Gastroesophageal sphincter (tissue), 4 donors: ENCODE data around the gene ATP8B3. TPM values are rescaled to one million over a fixed set of nuclear protein-coding genes. Genes with fewer than 3 reads are reported as not detected.

ENCODE experiments used
- ATAC-seq: fragments of 150-250 bp; one replicate; pipeline ENCODE4 v1.9.1; 2016; ENCODE audit warnings: mild to moderate bottlenecking, moderate library complexity
- H3K27ac ChIP-seq, 4 donors: fragments of 200-600 bp; sonication (generic) in 3 of 4; 1 replicate in 3 of 4; 2 replicates in 1 of 4; pipeline ENCODE4 v1.5.1; 2016 to 2019
- H3K27me3 ChIP-seq: fragments of 200-600 bp; sonication (generic); one replicate; pipeline ENCODE4 v1.5.1; 2019
- H3K36me3 ChIP-seq, 2 donors: fragments of 200-600 bp; sonication (generic); one replicate each; pipeline ENCODE4 v1.5.1; 2019; ENCODE audit warnings: control low read depth in 1 of 2
- H3K4me1 ChIP-seq, 3 donors: fragments of 200-600 bp; sonication (generic); 1 replicate in 2 of 3; 2 replicates in 1 of 3; pipeline ENCODE4 v1.5.1; 2016 to 2019; ENCODE audit warnings: control low read depth in 2 of 3
- H3K4me3 ChIP-seq, 2 donors: fragments of 200-600 bp; sonication (generic); one replicate each; pipeline ENCODE4 v1.5.1; 2019; ENCODE audit warnings: mild to moderate bottlenecking in 1 of 2, moderate library complexity in 1 of 2
- H3K9me3 ChIP-seq, 3 donors: fragments of 200-600 bp; sonication (generic); one replicate each; pipeline ENCODE4 v1.5.1; 2017 to 2019; ENCODE audit warnings: control low read depth in 2 of 3
- EP300 ChIP-seq: sonication (generic); formaldehyde crosslinking; IDR thresholded peaks from one replicate; pipeline ENCODE4 v1.6.1; 2017; ENCODE audit warnings: antibody characterized with exemption, mild to moderate bottlenecking
- POLR2A ChIP-seq, 2 donors: fragments of 450-650 bp; IDR thresholded peaks; one replicate each; pipeline ENCODE4 v1.6.1; 2017; ENCODE audit warnings: antibody characterized with exemption in 2 of 2, mild to moderate bottlenecking in 2 of 2, moderate library complexity in 1 of 2
- POLR2AphosphoS5 ChIP-seq: sonication (generic); formaldehyde crosslinking; IDR thresholded peaks from one replicate; pipeline ENCODE4 v1.6.1; 2017; ENCODE audit warnings: antibody characterized with exemption
- WGBS, 2 donors: methylation state at CpG; one replicate each; pipeline ENCODE4 v1.1.5; 2018; ENCODE audit warnings: low coverage in 1 of 2; 5-methylcytosine and 5-hydroxymethylcytosine counted together
- total RNA-seq, 4 donors: library from RNA; depleted of rRNA; stranded (reverse); fragments of >200 nt; gene quantifications; one replicate each; pipeline ENCODE4 v1.1.0, GENCODE V29; 2016
- TF ChIP-seq, protein P1 (sequence below), 4 experiments: fragments of 200-600 bp in 2 of 4; fragments of 450-650 bp in 2 of 4; sonication (generic) in 1 of 4; IDR thresholded peaks; one replicate each; pipeline ENCODE4 v1.5.1; 2017 to 2019; ENCODE audit warnings: antibody characterized with exemption in 4 of 4, mild to moderate bottlenecking in 2 of 4, moderate library complexity in 2 of 4

ATP8B3 gene
- total RNA-seq, 4 donors from 2014 or later, result 0.27 to 1.4 (median 0.48) TPM

DNA sequence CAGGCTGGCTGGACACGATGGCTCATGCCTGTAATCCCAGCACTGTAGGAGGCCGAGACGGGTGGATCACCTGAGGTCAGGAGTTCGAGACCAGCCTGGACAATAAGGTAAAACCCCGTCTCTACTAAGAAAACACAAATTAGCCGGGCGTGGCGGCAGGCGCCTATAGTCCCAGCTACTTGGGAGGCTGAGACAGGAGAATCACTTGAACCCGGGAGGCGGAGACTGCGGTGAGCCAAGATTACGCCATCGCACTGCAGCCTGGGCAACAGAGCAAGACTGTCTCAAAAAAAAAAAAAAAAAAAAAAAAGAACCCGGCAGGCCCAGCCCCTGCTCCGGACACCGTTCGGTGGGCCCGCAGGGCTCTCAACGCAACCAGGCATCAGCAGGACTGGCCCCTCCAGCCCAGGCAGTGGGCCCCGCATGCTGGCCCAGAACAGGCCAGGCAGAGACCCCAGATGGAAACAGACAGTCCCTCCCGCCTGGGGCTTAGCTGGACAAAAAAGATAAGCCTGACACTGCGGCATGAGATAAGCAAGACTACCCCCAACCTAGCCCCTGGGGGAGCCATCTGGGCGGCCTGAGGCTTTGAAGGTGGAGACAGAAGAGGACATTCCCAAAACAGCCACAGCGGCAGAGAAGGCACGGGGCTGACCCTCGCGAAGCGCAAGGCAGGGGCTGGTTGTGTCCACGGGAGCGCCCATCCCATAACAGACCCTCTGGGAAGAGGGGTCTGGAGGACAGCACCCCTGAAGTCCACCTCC lies 24.6 kb upstream of the ATP8B3 start:
- ATAC-seq, result no peak
- 62 to 85% methylated on average over 3 to 4 of the region's 31 CpGs for WGBS, 2 donors
- H3K27me3 ChIP-seq, result no peaks in the 10 kb centered on the region
- H3K4me1 ChIP-seq, result peaks cover 0 to 80% (median 29%) of the 10 kb centered on the region in 3 donors
- no peaks in the 10 kb centered on the region for H3K9me3 ChIP-seq
- peaks cover 0 to 21% of the 10 kb centered on the region in 2 donors for H3K36me3 ChIP-seq
- no peak overlapping the region for H3K27ac ChIP-seq
- TF ChIP-seq EP300 (no peak), POLR2AphosphoS5 (no peak), POLR2A (IDR thresholded peaks at IDR 0.05) (no peak)
- TF ChIP-seq, protein P1, sequence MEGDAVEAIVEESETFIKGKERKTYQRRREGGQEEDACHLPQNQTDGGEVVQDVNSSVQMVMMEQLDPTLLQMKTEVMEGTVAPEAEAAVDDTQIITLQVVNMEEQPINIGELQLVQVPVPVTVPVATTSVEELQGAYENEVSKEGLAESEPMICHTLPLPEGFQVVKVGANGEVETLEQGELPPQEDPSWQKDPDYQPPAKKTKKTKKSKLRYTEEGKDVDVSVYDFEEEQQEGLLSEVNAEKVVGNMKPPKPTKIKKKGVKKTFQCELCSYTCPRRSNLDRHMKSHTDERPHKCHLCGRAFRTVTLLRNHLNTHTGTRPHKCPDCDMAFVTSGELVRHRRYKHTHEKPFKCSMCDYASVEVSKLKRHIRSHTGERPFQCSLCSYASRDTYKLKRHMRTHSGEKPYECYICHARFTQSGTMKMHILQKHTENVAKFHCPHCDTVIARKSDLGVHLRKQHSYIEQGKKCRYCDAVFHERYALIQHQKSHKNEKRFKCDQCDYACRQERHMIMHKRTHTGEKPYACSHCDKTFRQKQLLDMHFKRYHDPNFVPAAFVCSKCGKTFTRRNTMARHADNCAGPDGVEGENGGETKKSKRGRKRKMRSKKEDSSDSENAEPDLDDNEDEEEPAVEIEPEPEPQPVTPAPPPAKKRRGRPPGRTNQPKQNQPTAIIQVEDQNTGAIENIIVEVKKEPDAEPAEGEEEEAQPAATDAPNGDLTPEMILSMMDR (IDR thresholded peaks at IDR 0.05), result no peak
- no peak overlapping the region for H3K4me3 ChIP-seq

DNA sequence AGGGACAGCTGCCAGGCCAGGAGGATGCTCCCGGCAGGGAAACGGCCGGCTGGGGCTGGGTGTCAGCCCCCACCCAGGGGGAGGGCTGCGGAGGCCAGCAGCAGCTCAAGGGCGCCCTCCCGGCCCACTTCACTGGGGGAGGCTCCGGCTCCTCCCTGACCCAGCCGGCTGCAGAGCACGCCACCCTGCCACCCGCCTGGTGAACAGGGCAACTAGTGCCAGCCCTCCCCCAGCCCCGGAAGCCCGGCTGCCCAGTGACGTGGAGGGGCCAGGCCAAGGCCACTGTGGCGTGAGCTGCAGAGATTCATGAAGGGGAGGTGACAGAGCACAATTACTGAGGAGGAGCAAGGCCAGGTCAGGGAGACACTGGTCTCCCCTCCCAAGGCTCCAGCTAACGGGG lies 21.5 kb upstream of the ATP8B3 start:
- Histone ChIP-seq H3K27me3 (no peaks in the 10 kb centered on the region), H3K4me3 (no peak overlapping the region), H3K36me3 (peaks cover 0 to 39% of the 10 kb centered on the region in 2 donors), H3K9me3 (no peaks in the 10 kb centered on the region), H3K27ac (no peak overlapping the region), H3K4me1 (peaks cover 0 to 49% (median 14%) of the 10 kb centered on the region in 3 donors)
- no peak for ATAC-seq
- TF ChIP-seq EP300 (no peak), POLR2AphosphoS5 (no peak), POLR2A (IDR thresholded peaks at IDR 0.05) (no peak)
- TF ChIP-seq, protein P1 (IDR thresholded peaks at IDR 0.05), result no peak
- WGBS, 2 donors, result 60% methylated on average over 1 of the region's 15 CpGs; no CpG with 5 or more reads in 1 of the 2 donors

DNA sequence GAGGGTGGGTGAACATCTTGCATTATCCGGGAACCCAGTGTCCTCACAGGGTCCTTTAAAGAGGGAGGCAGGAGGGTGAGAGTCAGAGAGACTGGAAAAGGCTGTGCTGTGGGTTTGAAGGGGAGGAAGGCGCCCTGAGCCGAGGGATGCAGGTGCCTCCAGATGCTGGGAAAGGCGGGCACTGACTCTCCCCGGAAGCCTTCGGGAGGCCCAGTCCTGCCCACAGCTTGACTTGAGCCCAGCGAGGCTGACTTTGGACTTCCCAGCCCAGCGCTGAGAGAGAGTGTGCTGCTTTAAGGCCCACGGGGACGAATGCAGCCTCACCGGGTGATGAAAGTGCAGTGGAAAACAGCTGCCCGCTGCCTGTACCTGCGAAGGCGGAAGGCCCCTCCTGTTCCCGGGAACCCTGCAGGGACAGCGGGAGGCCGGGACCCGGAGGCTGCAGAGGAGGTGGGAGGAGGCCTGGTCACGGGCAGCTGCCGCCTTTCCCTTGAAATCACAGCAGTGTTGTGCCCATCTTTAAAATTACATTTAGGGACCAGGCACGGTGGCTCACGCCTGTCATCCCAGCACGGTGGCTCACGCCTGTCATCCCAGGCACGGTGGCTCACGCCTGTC lies 20.1 kb upstream of the ATP8B3 start:
- no peak overlapping the region for H3K4me3 ChIP-seq
- 86 to 88% methylated on average over 4 to 5 of the region's 26 CpGs for WGBS, 2 donors
- TF ChIP-seq, protein P1 (IDR thresholded peaks at IDR 0.05), result no peak
- no peak for TF ChIP-seq EP300
- no peak for TF ChIP-seq POLR2A (IDR thresholded peaks at IDR 0.05)
- no peak for TF ChIP-seq POLR2AphosphoS5
- H3K36me3 ChIP-seq, result peaks cover 0 to 53% of the 10 kb centered on the region in 2 donors
- H3K4me1 ChIP-seq, result peaks cover 0 to 37% (median 7%) of the 10 kb centered on the region in 3 donors
- H3K9me3 ChIP-seq, result no peaks in the 10 kb centered on the region
- H3K27me3 ChIP-seq, result no peaks in the 10 kb centered on the region
- H3K27ac ChIP-seq, result no peak overlapping the region
- ATAC-seq, result no peak

DNA sequence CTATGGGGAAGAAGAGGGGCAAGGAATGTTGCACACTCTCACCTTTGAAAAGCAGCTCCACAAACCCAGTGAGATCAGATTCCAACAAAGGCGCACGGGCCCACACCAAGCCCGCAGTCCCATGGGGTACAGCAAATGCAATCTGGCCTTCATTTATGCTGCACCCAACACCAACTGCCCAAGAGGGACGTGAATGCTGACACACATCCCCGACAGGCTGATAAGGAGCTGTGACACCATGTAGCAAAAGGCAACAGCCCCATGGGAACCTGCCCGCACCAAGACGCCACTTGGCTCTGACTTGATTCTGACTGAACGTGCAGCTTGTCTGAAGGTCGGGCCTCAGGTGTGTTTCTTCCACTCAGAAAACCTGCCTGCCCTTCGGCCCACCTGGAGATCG lies 18.9 kb upstream of the ATP8B3 start:
- Histone ChIP-seq H3K27ac (no peak overlapping the region), H3K4me3 (no peak overlapping the region), H3K9me3 (no peaks in the 10 kb centered on the region), H3K27me3 (no peaks in the 10 kb centered on the region), H3K4me1 (peaks cover 0 to 37% (median 12%) of the 10 kb centered on the region in 3 donors), H3K36me3 (peaks cover 0 to 64% of the 10 kb centered on the region in 2 donors)
- ATAC-seq, result no peak
- WGBS, 2 donors, result 65 to 85% methylated on average over 4 to 5 of the region's 11 CpGs
- TF ChIP-seq EP300, result no peak
- TF ChIP-seq, protein P1 (IDR thresholded peaks at IDR 0.05), result no peak
- TF ChIP-seq POLR2AphosphoS5, result no peak
- no peak for TF ChIP-seq POLR2A (IDR thresholded peaks at IDR 0.05)
